Stromal cell of bone marrow (primary cell): ENCODE measurements around the gene RGS17.
"Not testable (repeated sequence)": the region's sequence is repeated elsewhere in the genome, so short reads cannot be mapped to it uniquely, and the experiment has no call there.

Source experiments
- DNase-seq: peaks from one replicate; pipeline ENCODE4 v3.0.0-alpha.2; 2012; ENCODE audit warnings: low read depth

Gene RGS17

GRCh38 chr6:153032255-153032882 lies 98.7 kb downstream of the RGS17 start:
- peak; percentile 59 for DNase-seq

- DNase-seq: no peak
These were observed 99.6 kb downstream of the RGS17 start for GRCh38 chr6:153031335-153031955.

GRCh38 chr6:153028963-153029362 lies 102.1 kb downstream of the RGS17 start:
- DNase-seq: no peak

DNA sequence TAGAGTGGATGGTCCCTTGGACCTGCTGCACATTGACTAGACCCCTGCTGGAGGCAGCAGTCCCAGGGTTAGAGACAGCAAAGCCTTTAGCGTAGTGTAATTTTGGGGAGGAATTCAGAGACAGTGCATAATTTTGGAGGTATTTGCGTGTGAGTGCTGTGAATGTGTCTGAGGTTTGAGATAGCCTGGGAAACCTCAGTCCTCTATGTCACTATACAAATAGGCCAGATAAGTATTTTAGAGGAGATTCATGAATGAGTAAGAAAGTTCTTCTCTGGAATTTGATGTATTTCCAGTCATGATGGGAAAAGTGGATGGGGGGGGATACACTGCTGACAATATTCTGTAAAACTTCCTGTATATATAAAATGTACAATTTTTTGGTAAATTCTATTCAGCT lies 102.8 kb downstream of the RGS17 start:
- no peak for DNase-seq

DNA sequence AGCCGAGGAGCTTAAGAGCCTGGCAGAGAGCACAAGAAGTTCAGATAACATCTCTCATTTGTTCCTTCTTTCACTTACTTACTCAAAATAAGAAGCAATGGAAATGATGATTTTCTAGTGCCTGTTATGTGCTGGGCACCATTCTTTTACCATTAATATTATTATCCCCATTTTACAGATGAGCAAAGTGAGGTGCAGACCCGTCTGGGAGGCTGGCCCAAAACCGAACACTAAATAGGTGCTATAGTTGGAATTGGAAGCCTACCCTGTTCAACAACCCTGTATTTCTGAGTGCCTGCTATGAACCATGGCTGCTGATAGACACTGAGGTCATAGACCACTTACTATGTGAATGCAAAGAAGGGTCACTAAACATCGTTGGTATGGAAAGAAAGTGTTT lies 103.6 kb downstream of the RGS17 start:
- DNase-seq: no peak

GRCh38 chr6:153024709-153025017 lies 106.4 kb downstream of the RGS17 start:
- no peak for DNase-seq

DNA sequence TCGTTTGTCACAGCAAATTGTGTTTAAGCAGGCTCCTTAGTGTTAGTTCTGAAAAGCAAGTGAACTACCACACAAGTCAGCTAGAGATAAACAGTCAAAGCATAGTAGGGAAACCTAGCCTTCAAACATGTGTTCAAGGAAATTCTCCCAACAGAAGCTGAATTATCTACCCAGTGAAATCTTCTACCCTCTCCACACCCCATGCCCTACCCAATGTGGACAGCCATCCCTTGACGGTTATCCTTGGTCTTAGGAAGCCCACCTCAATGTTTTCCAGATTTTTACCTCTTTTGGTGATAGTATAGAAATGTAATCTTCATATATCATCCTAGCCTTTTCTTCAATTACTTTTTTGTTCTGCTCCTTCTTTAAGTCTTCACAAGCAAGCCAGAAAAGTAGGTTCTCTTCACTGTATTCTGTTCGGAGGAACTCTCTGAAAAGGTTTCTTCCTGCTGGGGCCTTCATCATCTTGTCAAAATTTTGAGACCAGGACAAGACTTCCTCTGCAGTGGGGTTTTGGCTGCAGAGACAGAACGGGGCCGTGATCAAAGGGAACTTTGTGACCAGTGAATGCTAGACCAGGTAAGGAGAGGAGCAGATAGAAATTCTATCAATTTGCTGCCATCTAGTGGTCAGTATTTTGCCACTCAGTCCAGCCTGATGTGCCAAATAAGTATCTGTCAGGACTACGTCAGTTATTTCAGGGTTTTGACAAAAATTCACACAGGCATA lies 106.9 kb downstream of the RGS17 start:
- peak; percentile 31 for DNase-seq

DNA sequence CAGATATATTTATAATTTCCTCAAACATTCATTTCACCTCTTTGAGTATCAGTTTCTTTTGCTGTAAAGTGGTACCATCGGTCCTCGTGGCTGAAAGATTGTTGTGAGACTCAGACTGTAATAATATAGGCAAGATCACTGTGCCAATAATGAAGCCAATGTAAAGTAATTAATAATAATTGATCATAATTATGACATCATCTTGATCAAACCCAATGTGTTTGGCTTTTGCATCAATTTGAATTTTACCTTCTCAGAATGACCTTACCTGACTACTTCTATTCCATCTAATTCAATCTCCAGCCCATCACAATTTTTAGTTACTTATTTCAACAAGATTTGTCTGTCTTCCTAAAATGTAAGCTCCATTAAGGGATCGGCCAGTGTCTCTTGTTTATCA lies 112.7 kb downstream of the RGS17 start:
- no peak for DNase-seq

GRCh38 chr6:153016846-153017245 lies 114.2 kb downstream of the RGS17 start:
- no peak for DNase-seq

GRCh38 chr6:153015094-153015640 lies 115.9 kb downstream of the RGS17 start:
- DNase-seq: no peak

DNA sequence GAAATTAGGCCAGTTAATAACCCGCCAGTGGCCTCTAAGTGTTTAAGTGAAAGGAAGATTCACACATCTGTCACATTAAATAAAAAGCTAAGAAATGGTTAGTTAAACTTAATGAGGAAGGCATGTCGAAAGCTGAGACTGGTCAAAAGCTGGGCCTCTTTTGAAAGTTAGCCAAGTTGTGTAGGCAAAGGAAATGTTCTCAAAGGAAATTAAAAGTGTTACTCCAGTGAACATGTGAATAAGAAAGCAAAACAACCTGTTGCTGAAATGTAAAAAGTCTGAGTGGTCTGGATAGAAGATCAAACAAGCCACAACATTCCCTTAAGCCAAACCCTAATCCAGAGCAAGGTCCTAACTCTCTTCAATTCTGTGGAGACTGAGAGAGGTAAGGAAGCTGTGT lies 117.6 kb downstream of the RGS17 start:
- no peak for DNase-seq

GRCh38 chr6:153012856-153013255 lies 118.2 kb downstream of the RGS17 start:
- DNase-seq: no peak

DNA sequence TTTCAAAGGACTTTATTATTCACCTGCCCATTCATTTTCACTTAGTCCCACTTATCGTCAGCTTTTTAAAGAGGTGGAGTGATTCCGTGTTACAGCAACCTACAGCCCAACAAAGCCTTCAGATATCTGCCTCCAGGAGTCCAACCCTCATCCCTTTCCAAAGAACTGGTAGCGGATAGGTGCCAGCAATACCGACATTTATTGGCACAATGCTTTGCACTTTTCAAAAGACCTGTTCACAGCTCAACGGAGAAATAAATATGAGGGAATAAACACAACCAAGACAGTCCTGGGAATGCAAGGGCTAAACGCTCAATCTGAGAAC lies 127.8 kb downstream of the RGS17 start:
- no peak for DNase-seq

DNA sequence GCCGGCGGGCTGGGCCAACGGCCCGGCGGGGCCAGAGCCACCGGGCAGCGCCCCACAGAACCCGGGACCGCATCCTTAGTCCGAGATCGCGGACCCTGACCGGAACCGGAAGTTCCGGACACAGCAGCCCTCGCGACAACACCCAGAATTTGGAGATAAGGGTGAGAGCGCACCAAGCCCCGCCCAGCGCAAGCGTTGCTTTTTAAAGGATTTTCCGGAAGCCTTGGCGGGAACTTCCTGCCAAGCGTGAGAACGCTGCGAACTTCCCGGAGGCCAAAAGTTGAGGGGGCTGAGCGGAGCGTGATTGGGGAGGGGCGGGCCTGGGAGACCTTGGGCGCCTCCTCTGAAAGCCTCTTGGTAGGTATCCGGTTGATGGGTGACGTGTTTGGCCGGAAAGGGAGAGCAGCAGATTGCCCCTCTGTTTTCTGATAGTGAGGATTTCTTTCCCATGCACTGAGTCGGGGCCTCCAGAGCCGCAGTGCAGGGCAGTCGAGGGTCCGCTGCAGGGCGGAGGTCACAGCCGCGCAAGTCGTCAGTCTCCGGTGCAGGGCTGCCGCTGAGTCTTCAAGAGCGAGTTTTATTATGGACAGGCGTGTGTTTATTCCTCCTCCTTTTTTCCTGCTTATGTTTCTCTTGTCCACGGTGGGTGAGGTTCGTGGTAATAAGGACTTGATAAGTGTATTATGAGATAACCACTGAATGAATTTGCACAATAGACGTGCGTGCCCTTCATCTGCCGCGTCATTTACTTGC lies 128.3 kb downstream of the RGS17 start, which contains the start of gene MTRF1L:
Gene MTRF1L, minus strand, starts transcription at position 97 of the 753 bp plus-strand sequence. Its CDS starts 24 bp downstream, at position 73.
- DNase-seq: peak; percentile 92

GRCh38 chr6:153001767-153002612 lies 129.1 kb downstream of the RGS17 start:
- no peak for DNase-seq

GRCh38 chr6:153000790-153001189 lies 130.3 kb downstream of the RGS17 start:
- not testable (repeated sequence) for DNase-seq

GRCh38 chr6:153000243-153000642 lies 130.8 kb downstream of the RGS17 start:
- DNase-seq: no peak

DNA sequence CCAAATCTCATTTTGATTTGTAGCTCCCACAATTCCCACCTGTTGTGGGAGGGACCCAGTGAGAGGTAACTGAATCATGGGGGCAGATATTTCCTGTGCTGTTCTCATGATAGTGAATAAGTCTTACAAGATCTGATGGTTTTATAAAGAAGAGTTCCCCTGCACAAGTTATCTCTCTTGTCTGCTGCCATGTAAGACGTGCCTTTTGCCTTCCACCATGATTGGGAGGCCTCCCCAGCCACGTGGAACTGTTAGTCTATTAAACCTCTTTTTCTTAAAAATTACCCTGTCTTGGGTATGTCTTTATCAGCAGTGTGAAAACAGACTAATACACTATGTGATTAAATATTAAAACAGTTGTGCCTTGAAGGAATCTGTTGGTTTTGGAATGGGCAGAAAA lies 131.5 kb downstream of the RGS17 start:
- not testable (repeated sequence) for DNase-seq

DNA sequence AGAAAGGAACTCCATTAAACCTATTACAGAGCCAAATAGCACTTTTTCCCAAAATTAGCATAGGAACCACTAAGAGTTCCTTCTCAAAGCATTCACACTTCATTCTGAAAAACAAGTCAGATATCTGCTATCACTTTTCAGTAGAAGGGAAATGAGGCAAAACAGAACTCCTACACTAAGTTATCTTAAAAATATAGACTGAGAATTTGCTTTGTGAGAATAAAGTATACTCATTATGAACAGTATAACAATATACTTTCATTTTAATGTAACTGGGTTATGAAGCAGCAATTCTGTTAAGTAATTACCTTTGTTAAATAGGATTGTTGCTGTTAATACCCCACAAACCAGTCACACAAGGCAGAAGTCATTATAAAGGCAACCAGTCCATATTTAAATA lies 137.2 kb downstream of the RGS17 start:
- DNase-seq: no peak

GRCh38 chr6:152993431-152993830 lies 137.7 kb downstream of the RGS17 start:
- DNase-seq: no peak

GRCh38 chr6:152986978-152987377 lies 144.1 kb downstream of the RGS17 start:
- no peak for DNase-seq

DNA sequence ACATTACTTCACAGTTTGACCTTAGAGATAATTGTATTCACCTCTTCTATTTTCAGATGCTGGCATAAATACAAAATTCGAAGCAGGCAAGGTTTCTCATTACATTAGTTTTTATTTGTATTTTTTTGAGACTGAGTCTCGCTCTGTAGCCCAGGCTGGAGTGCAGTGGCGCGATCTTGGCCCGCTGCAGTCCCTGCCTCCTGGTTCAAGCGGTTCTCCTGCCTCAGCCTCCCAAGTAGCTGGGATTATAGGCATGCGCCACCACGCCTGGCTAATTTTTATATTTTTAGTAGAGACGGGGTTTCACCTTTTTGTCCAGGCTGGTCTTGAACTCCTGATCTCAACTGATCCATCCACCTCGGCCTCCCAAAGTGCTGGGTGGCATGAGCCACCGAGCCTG lies 145.8 kb downstream of the RGS17 start:
- not testable (repeated sequence) for DNase-seq
